Natural killer cell (primary cell): Measurements from ENCODE around the gene HMCN2. TPM values are rescaled to one million over a fixed set of nuclear protein-coding genes. Genes with fewer than 3 reads are reported as not detected.

Experiments
- ATAC-seq, 3 donors: fragments of 150-1000 bp in 2 of 3; fragments of 200-7000 bp in 1 of 3; cut with Tn5 transposase; 1 replicate in 1 of 3; 2 replicates in 2 of 3; pipeline ENCODE4 v1.10.0; 2021; ENCODE audit warnings: mild to moderate bottlenecking in 2 of 3, moderate library complexity in 2 of 3
- DNase-seq, 2 donors: peaks; one replicate each; pipeline versions ENCODE4 v3.0.0 to v3.0.0-alpha.2; 2013 to 2021; ENCODE audit warnings: mixed read lengths in 1 of 2
- H3K27ac ChIP-seq: one replicate; pipeline ENCODE4 v1.5.1; 2013; ENCODE audit warnings: mild to moderate bottlenecking, low read length
- H3K27me3 ChIP-seq: one replicate; pipeline ENCODE4 v1.6.1; 2013; ENCODE audit warnings: low read length; ENCODE audit not compliant: control insufficient read depth, insufficient read depth
- H3K36me3 ChIP-seq: one replicate; pipeline ENCODE4 v1.6.1; 2013; ENCODE audit warnings: low read length; ENCODE audit not compliant: control insufficient read depth, insufficient read depth
- H3K4me1 ChIP-seq: one replicate; pipeline ENCODE4 v1.6.1; 2013; ENCODE audit warnings: low read length; ENCODE audit not compliant: control insufficient read depth, insufficient read depth
- H3K4me3 ChIP-seq: one replicate; pipeline ENCODE4 v1.5.1; 2013; ENCODE audit warnings: low read length
- H3K9me3 ChIP-seq: one replicate; pipeline ENCODE4 v1.6.1; 2013; ENCODE audit warnings: low read length; ENCODE audit not compliant: control insufficient read depth, insufficient read depth
- H3K27ac Mint-ChIP-seq, 2 donors: one replicate each; pipeline ENCODE4 v1.8.0; 2022; ENCODE audit warnings: mild to moderate bottlenecking in 2 of 2, mixed read lengths in 2 of 2, moderate library complexity in 1 of 2
- H3K27me3 Mint-ChIP-seq, 2 donors: one replicate each; pipeline ENCODE4 v1.8.0; 2022; ENCODE audit warnings: low read depth in 2 of 2, mixed read lengths in 2 of 2
- H3K36me3 Mint-ChIP-seq: one replicate; pipeline ENCODE4 v1.8.0; 2022; ENCODE audit warnings: mixed read lengths
- H3K4me1 Mint-ChIP-seq, 2 donors: one replicate each; pipeline ENCODE4 v1.8.0; 2022; ENCODE audit warnings: mixed read lengths in 2 of 2
- H3K4me3 Mint-ChIP-seq: one replicate; pipeline ENCODE4 v1.8.0; 2022; ENCODE audit warnings: mild to moderate bottlenecking, moderate library complexity, mixed read lengths
- H3K9me3 Mint-ChIP-seq, 2 donors: one replicate each; pipeline ENCODE4 v1.8.0; 2022; ENCODE audit warnings: mixed read lengths in 2 of 2
- CTCF ChIP-seq: fragments of 200-600 bp; IDR thresholded peaks from one replicate; pipeline ENCODE4 v1.8.0; 2022; ENCODE audit warnings: antibody characterized with exemption
- WGBS: methylation state at CpG from one replicate; pipeline ENCODE4 v1.1.7; 2013; ENCODE audit warnings: missing lambda C conversion rate; ENCODE audit not compliant: insufficient coverage; 5-methylcytosine and 5-hydroxymethylcytosine counted together
- intact Hi-C: fragments of 100-400 bp; cut with micrococcal nuclease; formaldehyde crosslinking; loops from one replicate; pipeline ENCODE4 v1.14.2; 2022
- total RNA-seq, 4 donors: library from RNA; stranded (reverse); fragments of 120-200 nt in 1 of 4; gene quantifications; one replicate each; pipeline versions ENCODE4 v1.2.3 to v1.2.4, GENCODE V29; 2013 to 2022

The HMCN2 gene
- total RNA-seq, 3 donors from 2014 or later (not counting 1 experiment from before 2014, with no cell fraction given): not detected

GRCh38 chr9:130429381-130429780 is 163.8 kb downstream of the HMCN2 start:
- Mint-ChIP-seq H3K36me3 (no peaks in the 10 kb centered on the region), H3K4me1 (peaks cover 0 to 4% of the 10 kb centered on the region in 2 donors), H3K27me3 (peaks cover 13 to 21% of the 10 kb centered on the region in 2 donors), H3K4me3 (no peak overlapping the region), H3K9me3 (no peaks in the 10 kb centered on the region), H3K27ac (no peak overlapping the region)
- DNase-seq (no peak), ATAC-seq (no peak)
- no peaks in the 10 kb centered on the region for H3K36me3 ChIP-seq
- no peak overlapping the region for H3K27ac ChIP-seq
- H3K27me3 ChIP-seq: peaks cover 9% of the 10 kb centered on the region
- intact Hi-C loops: no loop called here
- 91% methylated on average over 13 of the region's 13 CpGs for WGBS
- H3K4me3 ChIP-seq: no peak overlapping the region
- TF ChIP-seq CTCF: no peak
- peaks cover 9% of the 10 kb centered on the region for H3K9me3 ChIP-seq
- H3K4me1 ChIP-seq: peaks cover 5% of the 10 kb centered on the region

DNA sequence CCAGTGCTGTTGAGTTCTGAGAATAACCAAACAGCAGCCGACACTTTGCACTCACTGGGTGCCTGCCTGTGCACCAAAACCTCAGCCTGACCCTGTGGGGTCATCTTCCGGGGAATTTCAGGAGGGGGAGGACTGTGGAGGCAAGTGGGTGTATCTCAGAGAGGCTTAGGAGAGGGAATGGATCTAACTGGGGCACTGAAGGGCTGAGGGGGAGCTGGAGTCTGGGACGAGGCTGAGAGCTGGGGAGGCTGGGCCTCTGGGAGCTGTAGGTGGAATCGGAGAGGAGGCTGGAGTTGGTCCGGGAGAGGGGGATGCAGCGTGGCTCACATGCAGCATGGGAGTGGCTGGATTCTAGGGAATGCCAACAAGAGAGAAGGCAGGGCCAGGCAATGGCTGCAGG is 164.3 kb downstream of the HMCN2 start:
- no peak for TF ChIP-seq CTCF
- no peak overlapping the region for H3K4me3 Mint-ChIP-seq
- DNase-seq (no peak), ATAC-seq (no peak)
- Histone ChIP-seq H3K4me1 (peaks cover 5% of the 10 kb centered on the region), H3K9me3 (peaks cover 9% of the 10 kb centered on the region), H3K4me3 (no peak overlapping the region), H3K27me3 (peaks cover 9% of the 10 kb centered on the region), H3K27ac (no peak overlapping the region), H3K36me3 (no peaks in the 10 kb centered on the region)
- H3K36me3 Mint-ChIP-seq: no peaks in the 10 kb centered on the region
- no peaks in the 10 kb centered on the region for H3K9me3 Mint-ChIP-seq
- H3K27me3 Mint-ChIP-seq: peaks cover 13 to 21% of the 10 kb centered on the region in 2 donors
- peaks cover 0 to 4% of the 10 kb centered on the region in 2 donors for H3K4me1 Mint-ChIP-seq
- H3K27ac Mint-ChIP-seq: no peak overlapping the region
- 88% methylated on average over 6 of the region's 6 CpGs for WGBS
- intact Hi-C loops: no loop called here

DNA sequence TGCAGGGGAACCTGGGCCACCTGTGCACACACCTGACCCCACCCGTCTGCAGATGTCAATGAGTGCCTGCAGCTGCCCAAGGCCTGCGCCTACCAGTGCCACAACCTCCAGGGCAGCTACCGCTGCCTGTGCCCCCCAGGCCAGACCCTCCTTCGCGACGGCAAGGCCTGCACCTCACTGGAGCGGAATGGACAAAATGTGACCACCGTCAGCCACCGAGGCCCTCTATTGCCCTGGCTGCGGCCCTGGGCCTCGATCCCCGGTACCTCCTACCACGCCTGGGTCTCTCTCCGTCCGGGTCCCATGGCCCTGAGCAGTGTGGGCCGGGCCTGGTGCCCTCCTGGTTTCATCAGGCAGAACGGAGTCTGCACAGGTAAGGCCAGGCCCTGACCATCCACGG is 164.7 kb downstream of the HMCN2 start:
- no peak overlapping the region for H3K4me3 ChIP-seq
- Mint-ChIP-seq H3K36me3 (no peaks in the 10 kb centered on the region), H3K4me3 (no peak overlapping the region), H3K4me1 (peaks cover 0 to 4% of the 10 kb centered on the region in 2 donors), H3K27ac (no peak overlapping the region), H3K9me3 (no peaks in the 10 kb centered on the region), H3K27me3 (peaks cover 16 to 23% of the 10 kb centered on the region in 2 donors)
- ATAC-seq: no peak
- no peak overlapping the region for H3K27ac ChIP-seq
- H3K36me3 ChIP-seq: no peaks in the 10 kb centered on the region
- H3K27me3 ChIP-seq: peaks cover 9% of the 10 kb centered on the region
- peaks cover 9% of the 10 kb centered on the region for H3K9me3 ChIP-seq
- intact Hi-C loops: no loop called here
- TF ChIP-seq CTCF: no peak
- no peak for DNase-seq
- WGBS: 94% methylated on average over 18 of the region's 18 CpGs
- H3K4me1 ChIP-seq: peaks cover 5% of the 10 kb centered on the region
